Stimulated activated CD4-positive, alpha-beta T cell treated with anti-CD3 and anti-CD28 coated beads, Interleukin-1b, Interleukin-23, amount 100 ng/mL, for 1 hour (primary cell): ENCODE measurements around the gene TBCEL.
"Not testable (repeated sequence)": the region's sequence is repeated elsewhere in the genome, so short reads cannot be mapped to it uniquely, and the experiment has no call there.

Experiments
- DNase-seq, 2 donors: peaks; one replicate each; pipeline ENCODE4 v3.0.0-alpha.2; 2020; ENCODE audit warnings: low read depth in 2 of 2

Gene TBCEL

GRCh38 chr11:121029153-121029552 is 5.3 kb downstream of the TBCEL start:
- DNase-seq, result no peak

GRCh38 chr11:121029813-121030445 is 6.0 kb downstream of the TBCEL start:
- no peak for DNase-seq

DNA sequence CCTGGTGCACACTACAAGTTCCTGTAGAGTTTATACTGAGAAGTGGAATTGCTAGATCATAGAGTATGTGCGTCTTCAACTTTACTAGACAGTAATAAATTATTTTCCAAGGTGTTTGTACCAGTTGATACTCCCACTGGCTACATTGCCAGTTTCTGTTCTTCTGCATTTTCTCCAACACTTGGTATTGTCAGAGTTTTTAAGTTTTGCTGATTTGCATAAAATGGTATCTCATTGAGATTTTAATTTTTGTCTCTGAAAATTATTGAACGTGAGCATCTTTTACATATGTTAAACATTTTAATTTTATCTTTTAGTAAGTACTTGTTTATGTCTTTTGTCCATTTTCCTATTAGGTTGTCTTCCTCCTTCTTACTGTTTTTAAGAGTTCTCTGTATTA is 7.3 kb downstream of the TBCEL start:
- no peak for DNase-seq

DNA sequence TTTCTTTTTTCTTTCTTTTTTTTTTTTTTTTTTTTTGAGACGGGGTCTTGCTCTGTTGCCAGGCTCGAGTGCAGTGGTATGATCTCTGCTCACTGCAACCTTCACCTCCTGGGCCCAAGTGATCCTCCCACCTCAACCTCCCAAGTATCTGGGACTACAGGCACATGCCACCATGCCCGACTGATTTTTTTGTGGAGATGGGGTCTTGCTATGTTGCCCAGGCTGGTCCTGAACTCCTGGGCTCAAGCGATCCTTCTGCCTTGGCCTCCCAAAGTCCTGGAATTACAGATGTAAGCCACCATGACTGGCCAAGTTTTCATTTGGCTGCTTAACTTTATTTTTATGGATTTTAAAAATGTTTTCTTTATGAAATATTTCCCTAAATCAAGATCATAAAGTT is 7.7 kb downstream of the TBCEL start:
- DNase-seq, result not testable (repeated sequence)

GRCh38 chr11:121032546-121032945 is 8.6 kb downstream of the TBCEL start:
- no peak for DNase-seq

DNA sequence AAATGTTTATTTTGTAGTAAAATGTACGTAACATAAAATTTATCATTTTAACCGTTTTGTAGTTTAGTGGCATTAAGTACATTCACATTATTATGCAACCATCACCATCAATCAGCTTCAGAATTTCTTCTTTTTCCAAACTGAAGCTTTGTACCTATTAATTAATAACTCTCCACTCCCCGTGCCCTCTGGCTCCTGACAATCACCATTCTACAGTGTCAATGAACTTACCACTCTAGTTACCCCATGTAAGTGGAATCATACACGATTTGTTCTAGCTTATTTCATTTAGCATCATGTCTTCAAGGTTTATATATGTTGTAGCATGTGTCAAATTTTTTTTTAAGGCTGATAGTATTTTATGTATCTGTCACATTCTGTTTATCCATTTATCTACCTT is 9.7 kb downstream of the TBCEL start:
- no peak for DNase-seq

DNA sequence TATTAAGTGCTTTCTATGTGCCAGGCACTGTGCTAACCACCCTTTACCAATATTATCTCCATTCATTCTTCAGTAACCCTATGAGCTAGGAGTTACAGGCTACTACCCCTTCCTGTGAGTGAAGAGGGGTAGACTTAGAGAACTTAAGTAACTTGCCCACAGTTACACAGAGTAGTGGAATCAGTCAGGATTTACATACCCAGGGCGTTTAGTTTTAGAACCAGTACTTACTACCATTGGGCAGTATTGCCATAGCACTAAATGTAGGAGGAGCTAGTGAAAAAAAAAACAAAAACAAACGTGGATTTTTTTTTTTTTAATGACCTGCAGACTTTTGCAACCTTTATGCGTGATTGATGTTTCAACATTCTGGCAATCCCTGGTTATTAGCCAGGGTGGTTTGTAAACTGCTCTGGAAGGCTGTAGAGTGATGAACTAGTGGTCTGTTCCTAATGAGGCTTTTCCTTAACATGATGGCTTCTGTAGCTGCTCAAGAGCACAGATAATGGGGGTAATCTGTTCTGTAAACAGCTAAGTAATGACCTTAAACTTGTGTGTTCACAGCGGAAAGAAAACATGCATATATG is 11.4 kb downstream of the TBCEL start:
- DNase-seq, result no peak

DNA sequence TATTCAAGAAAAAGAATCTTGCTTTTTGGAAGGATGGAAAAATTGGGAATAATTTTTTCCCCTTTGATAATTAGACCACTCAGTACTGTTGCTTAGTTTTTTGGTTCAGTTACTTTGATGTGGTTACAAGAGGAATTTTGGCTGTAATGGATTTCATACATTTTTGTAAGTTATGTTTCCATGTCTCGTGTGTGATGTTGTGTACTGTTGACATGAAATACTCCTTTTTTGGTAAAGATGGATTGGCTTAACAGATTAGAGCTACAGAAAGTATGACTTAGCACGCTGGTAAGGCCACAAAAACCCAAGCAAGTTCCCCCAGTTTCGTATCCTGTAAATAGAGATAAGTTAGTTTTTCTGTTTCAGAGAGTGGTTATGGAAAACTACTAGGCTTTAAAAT is 11.9 kb downstream of the TBCEL start:
- no peak for DNase-seq

GRCh38 chr11:121037016-121037415 is 13.1 kb downstream of the TBCEL start:
- DNase-seq, result no peak

DNA sequence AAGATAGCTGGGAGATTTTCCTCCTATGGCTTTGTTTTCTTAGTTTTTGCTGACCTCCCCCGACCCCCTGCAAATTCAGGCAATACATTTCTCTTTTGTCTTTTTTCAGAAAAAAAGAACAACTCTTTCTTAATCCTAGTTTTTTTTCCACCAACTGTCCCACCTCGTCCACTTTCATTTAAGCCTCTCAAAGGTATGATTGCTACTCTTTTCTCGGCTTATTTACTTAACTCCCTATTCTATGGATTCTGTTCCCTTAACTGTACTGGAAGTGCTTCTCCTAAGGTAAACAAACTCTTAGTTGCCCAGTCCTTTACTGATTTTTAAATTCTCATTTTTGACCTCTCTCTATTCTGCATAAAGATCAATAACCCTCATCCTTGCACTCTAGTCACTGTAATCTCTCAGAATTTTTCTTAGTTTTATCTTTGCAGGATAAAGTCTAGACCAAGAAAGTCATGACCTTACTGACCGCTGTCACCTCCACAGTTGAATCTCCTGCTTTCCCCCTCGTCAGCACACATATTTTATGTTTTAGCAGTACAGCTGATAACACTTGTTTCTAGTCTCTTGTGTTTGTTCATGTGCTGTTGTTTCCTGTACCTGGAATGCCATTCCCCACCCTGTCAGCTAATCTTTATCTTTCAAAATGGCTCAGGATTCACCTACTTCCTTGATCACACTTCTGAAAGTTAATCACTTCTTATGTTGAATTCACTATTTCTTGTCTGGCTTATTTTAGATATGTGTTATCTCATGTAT is 14.9 kb downstream of the TBCEL start:
- no peak for DNase-seq

DNA sequence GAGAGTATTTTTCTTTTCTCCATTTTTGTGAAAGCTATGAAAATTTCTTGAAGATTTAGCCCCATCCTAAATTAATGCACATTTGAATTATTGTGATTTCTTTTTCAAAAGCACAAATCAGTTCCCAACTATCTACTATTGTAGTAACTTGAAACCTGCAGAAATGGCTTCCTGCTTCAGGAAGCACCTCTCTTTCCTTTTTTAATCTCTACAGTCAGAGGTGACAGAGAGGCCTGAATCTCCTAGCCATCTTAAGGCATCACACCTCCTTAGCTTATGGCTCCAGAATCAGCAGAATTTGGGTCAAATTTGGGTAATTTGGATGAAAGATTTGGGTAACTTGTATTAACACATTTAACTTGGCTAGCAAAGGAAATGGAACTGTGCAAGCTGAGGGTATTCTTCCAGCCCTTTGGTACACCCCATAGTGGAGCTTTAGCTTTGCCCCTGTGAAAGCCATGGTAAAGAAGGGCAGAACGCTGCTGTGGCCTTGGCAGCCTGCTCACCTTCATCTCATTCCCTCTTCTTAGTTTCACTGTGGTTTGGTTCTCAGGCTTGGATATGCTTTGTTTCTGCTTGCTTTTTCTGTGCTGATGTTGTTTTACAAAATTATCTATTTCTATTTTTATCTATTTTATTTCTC is 16.2 kb downstream of the TBCEL start:
- DNase-seq, result no peak

DNA sequence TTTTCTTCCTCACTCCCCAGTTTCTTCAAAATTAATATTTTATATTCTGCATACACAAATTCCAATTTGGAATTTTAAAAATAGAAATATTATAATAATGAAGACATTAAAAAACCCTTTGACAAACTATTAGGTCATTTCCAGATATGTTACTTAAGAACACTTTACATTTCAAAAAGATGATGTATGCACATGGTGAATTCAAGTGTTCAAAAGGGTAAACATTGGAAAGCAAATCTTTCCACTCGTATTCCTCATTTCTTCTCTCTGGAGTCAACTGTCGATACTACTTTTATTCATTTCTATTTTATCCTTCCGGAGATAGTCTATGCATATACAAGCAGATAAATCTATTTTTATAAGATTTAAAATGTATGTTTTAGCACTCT is 16.7 kb downstream of the TBCEL start:
- DNase-seq, result no peak

GRCh38 chr11:121041072-121041471 is 17.2 kb downstream of the TBCEL start:
- no peak for DNase-seq

DNA sequence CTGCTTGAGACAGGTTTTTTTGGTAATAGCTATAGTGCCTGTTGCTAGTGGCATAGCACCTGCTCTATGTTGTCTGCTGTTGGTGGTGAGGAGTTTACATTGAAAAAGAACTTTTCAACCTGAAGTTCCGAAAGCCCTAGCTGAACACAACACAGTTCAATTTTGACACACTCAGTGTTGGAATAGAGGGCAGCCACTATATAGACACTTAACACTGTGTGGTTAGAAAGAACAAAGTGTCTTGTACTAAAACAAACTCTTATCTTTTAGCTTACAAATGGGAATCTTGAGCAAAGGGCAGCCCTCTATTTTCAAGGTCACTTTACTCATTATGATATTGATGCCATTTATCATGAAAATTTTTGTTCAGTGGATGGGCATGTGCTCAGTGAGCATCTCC is 18.4 kb downstream of the TBCEL start:
- no peak for DNase-seq

- no peak for DNase-seq
Measured at GRCh38 chr11:121047926-121048325, 24.0 kb downstream of the TBCEL start.

GRCh38 chr11:121048464-121049233 is 24.7 kb downstream of the TBCEL start:
- DNase-seq, result no peak

DNA sequence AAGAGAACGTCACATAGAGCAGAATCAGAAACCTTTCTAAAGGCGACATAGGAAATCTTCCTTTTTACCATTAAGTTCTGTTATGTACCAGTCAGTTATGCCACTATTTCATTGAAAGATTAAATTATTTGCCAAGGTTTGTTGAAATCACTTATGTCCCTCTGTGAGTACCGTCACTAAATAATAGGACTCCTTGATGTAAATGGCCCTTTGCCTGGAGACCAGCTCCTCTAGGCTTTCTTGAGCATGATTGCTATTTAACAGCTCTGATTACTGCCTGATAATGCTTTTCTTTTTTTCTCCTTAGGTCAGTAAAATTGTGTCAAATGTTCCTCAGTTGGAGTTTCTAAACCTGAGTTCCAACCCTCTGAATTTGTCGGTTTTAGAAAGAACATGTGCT is 29.3 kb downstream of the TBCEL start:
- no peak for DNase-seq

- DNase-seq, result no peak
Measured at GRCh38 chr11:121054266-121054665, 30.4 kb downstream of the TBCEL start.

GRCh38 chr11:121055076-121055475 is 31.2 kb downstream of the TBCEL start:
- DNase-seq, result no peak

- DNase-seq, result no peak
Measured at GRCh38 chr11:121057922-121058321, 34.0 kb downstream of the TBCEL start.

GRCh38 chr11:121058941-121059340 is 35.0 kb downstream of the TBCEL start:
- no peak for DNase-seq

DNA sequence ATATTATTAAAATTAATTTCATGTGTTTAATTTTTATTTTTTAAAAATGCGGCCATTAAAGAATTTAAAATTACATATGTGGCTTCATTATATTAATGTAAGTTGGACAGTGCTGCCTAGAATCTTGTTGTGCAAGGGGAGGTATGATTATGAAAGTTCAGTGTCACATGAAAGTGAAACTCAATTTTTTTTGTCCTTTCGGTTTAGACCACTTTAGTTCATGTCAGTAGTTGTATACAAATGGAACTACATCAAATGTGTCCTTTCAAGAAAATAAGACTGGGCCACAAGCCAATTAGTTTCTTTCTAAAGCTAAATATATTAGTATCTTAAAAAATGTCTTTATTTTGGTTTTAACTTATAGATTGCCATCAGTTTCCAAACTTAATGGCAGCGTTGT is 35.7 kb downstream of the TBCEL start:
- no peak for DNase-seq
